ENCODE results near the gene FNDC3B.

The FNDC3B gene

GRCh38 chr3:172151651-172152649, 112.6 kb downstream of the FNDC3B start:
- DNase-seq (ENCODE audit: low read depth) = no peak

GRCh38 chr3:172152874-172153273, 113.5 kb downstream of the FNDC3B start:
- peak; percentile 75 for DNase-seq (ENCODE audit: low read depth)

GRCh38 chr3:172153335-172153861, 114.0 kb downstream of the FNDC3B start:
- DNase-seq (ENCODE audit: low read depth) = peak; percentile 99

GRCh38 chr3:172154768-172155664, 115.6 kb downstream of the FNDC3B start:
- no peak for DNase-seq (ENCODE audit: low read depth)

GRCh38 chr3:172155897-172156585, 116.7 kb downstream of the FNDC3B start:
- peak; percentile 32 for DNase-seq (ENCODE audit: low read depth)

- no peak for DNase-seq (ENCODE audit: low read depth)
Observed at GRCh38 chr3:172156586-172156955, 117.2 kb downstream of the FNDC3B start.

- DNase-seq (ENCODE audit: low read depth) = no peak
Observed at GRCh38 chr3:172157564-172158258, 118.3 kb downstream of the FNDC3B start.

- no peak for DNase-seq (ENCODE audit: low read depth)
Observed at GRCh38 chr3:172158741-172159140, 119.4 kb downstream of the FNDC3B start.

- peak; percentile 45 for DNase-seq (ENCODE audit: low read depth)
Observed at GRCh38 chr3:172159376-172159775, 120.0 kb downstream of the FNDC3B start.

- DNase-seq (ENCODE audit: low read depth) = peak; percentile 57
Observed at GRCh38 chr3:172159962-172160538, 120.7 kb downstream of the FNDC3B start.

- DNase-seq (ENCODE audit: low read depth) = no peak
Observed at GRCh38 chr3:172161133-172161789, 121.9 kb downstream of the FNDC3B start.

- no peak for DNase-seq (ENCODE audit: low read depth)
Observed at GRCh38 chr3:172161959-172162358, 122.6 kb downstream of the FNDC3B start.

GRCh38 chr3:172163320-172163719, 123.9 kb downstream of the FNDC3B start:
- no peak for DNase-seq (ENCODE audit: low read depth)

GRCh38 chr3:172164620-172165362, 125.4 kb downstream of the FNDC3B start:
- no peak for DNase-seq (ENCODE audit: low read depth)

GRCh38 chr3:172166261-172166660, 126.9 kb downstream of the FNDC3B start:
- no peak for DNase-seq (ENCODE audit: low read depth)

GRCh38 chr3:172166890-172167289, 127.5 kb downstream of the FNDC3B start:
- no peak for DNase-seq (ENCODE audit: low read depth)

GRCh38 chr3:172167892-172168648, 128.7 kb downstream of the FNDC3B start:
- DNase-seq (ENCODE audit: low read depth) = no peak

- DNase-seq (ENCODE audit: low read depth) = no peak
Observed at GRCh38 chr3:172170073-172170709, 130.8 kb downstream of the FNDC3B start.
